HG03460 (cell line): ENCODE measurements around the gene CCR6.
A peak's percentile ranks its signal among the peaks of the same experiment; 100 is the strongest.

Experiments used
- ATAC-seq: cut with Tn5 transposase; IDR thresholded peaks from one replicate; pipeline ENCODE4 v1.9.1; 2021; ENCODE audit not compliant: unreplicated experiment

The CCR6 gene

DNA sequence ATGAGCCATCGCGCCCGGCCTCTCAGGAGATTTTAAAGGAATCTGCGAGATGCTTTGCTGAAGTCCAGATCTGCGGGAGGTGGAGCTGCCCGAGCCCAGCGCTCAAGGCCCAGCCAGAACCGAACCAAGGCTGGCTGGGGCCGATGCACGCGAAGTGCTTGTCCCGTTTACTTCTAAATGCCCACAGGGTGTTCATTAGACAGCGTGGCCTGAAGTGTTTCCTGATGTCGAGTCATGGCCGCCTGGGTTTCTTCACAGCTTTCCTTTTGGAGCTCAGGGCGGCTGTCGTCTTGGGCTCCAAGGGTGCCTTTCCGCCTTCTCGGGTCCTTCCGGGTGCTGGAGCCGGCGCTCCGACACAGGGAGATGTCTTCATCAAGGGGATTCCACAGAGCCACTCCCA is 25.1 kb upstream of the CCR6 start:
- no peak for ATAC-seq

DNA sequence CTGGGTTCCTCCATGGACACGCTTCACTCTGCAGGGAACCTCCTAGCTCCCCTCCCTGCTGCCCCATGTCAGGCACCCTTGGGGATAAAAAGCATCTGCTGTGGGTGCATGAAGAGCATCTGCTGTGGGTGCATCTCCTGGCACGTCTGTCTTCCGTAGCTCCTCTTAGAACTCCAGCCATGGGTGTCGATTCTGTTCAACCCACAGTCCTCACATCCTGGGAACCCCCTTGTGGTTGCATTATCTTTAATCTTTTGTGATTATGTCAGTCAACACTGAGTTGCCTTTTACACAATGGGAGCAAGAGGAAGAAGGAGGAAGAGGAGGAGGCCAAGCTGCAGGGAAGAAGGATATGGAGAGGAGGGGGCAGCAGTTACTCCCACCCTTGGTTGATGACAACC is 24.1 kb upstream of the CCR6 start:
- no peak for ATAC-seq

DNA sequence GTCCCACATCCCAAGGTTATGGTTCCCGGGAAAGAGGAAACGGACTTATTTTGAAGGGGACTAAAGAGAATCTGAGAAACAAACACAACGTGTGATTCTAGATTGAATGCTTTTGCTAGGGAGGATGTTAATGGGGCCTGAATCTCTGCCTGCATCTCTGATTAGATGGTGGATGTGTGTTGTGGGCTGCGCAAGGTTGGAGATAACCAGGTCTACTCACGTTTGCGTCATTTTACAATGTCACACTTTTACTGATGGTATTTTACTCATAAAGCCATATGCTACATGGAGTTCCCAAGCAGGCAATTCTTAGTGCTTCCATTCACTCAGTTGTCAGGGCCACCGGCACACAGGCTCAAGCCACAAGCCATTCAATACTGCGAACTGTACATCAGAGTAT is 23.2 kb upstream of the CCR6 start:
- ATAC-seq = no peak

DNA sequence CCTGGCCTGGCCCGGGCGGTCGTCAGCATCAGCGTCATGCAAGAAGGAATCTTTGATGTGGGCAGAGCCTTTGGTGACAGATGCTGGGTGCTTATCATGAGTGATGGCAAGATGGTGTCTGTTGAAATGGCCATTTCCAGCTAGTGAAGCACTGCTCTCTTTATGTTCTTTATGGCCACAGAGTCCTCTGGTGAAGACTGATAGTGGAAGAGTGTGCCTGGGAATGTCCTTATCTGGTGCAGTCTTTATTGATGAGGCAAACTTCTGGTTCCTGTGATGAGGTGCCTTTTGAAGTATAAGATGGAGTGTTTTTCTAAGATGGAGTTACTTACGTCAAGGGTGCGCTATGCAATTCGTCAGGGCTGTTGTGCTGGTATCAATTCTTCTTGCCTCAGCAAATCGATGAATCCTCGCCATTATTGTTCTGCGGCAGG is 22.6 kb upstream of the CCR6 start:
- no peak for ATAC-seq

DNA sequence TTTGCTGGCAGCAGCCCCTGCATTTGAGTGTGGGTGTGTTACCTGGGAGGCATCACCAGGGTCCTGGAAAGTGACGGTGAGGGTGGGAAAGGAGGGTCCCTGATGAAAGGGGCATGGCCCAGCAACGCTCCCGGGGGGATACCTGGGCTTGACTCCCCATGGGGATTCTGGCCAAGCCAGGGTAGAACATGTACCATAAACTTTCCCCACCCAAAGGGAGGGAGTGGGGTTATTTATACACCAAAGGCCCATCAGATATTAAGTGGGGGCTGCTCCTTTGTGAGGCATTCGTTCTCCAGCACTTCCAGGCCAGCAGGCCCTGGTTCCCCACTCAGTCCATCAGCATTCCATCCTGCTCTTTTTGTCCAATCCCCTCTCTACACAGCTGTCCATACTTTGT is 20.6 kb upstream of the CCR6 start:
- no peak for ATAC-seq

DNA sequence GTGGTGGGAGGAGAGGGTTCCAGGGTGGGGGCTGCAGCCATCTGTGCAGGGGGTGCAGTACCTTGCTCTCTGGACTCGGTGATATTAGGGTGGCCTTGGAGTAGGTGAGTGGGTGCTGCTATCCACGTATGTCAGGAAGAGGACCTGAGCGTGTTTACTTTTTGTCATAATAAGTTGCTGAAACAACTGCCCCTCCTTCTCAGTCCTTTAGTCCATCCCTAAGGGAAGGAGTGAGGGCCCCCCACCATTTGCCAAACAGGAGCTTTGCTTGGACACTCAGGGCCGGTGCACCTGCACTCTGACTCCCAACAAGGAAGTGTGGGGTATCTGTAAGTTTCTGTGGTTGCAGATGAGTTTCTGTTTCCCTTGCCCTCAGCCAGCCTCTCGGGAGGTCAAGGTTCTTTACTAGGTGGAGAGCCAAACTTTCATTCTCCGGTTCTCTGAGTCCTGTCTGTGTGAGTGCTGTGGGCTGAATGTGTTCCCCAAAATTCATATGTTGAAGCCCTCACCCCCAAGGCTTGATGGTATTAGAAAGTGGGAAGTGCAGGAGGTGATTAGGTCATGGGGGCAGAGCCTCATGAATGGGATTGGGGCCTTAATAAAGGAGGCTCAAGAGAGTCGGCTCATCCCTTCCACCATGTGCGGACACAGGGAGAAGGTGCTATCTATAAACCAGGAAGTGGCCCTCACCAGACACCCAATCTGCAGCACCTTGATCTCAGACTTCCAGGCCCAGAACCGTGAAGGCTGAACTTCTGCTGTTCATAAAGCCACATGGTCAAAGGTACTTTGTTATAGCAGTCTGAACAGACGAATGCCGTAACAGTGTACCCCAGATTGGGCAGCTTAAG is 19.6 kb upstream of the CCR6 start:
- peak; percentile 94 for ATAC-seq

DNA sequence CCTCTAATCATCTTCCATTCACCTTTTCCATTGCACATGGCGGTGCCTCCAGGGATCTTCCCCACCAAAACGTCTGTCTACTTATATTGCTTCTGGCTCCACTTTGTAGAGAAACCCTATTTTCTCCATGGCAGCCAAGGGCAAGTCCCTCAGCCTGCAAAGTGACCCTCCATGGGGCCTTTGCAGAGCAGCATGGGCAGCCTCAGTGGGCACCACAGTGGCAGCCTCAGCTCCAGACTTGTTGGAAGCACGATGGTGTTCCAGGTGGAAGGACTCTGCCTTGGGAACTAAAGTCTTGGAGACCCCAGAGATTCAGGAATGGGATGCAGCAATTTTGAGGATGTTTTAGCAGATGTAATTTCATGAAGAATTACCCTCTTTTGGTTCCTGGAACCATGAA is 18.5 kb upstream of the CCR6 start:
- no peak for ATAC-seq

DNA sequence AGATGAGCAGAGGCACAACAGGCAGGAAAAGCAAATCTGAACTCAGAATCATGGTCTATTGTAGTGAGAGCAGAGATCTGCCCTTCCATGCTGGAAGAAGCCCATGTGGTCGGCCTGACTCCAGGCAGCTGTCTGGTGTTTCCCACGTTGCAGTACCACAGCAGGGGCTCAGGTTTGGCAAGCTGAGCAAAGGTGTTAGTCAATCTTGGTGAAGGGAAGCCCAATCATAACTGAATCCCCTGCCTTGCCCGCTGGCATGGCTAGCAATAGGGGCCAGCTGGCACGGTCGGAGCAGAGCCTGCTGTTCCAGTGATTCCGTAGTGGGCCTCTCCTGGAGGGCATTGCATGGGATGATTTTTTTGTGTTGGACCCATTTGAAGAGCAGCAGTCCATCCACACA is 17.8 kb upstream of the CCR6 start:
- no peak for ATAC-seq

DNA sequence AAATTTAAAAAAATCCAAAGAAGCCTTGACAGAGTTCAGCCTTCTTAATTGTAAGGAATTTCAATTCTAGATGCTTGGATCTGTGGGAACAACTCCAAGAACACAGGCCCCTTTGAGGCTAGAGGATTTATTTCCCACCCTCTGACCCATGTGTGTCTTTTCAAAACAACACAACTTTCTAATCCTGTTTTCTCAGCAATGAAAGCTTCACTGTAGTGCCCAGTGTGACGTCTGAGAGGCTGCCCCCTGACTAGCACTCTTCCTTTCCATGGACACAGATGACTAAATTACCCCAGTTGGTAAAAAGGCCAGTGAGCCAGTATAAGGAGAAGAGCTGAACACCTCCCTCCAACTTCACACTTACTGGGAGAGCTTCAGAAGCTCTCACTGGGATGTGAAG is 16.5 kb upstream of the CCR6 start:
- ATAC-seq = no peak

DNA sequence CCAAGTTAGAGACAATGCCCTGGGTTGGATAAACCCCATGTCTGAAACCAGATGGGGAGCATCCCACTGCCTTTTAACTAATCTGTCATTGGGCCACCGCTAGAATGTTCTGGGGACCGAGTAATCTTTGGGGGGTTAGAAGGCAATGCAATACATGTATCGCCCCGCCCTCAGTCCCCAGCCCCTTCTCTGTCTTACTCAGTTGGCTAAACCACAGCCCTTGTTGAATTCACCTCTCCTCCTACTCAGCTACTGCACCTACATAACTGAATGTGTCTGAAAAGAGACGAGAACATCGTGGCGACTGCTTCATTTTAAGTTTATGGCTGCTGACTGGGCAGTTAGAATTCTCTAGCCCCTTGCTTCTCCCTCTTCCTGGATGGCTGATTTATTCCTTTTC is 15.1 kb upstream of the CCR6 start:
- ATAC-seq = no peak

DNA sequence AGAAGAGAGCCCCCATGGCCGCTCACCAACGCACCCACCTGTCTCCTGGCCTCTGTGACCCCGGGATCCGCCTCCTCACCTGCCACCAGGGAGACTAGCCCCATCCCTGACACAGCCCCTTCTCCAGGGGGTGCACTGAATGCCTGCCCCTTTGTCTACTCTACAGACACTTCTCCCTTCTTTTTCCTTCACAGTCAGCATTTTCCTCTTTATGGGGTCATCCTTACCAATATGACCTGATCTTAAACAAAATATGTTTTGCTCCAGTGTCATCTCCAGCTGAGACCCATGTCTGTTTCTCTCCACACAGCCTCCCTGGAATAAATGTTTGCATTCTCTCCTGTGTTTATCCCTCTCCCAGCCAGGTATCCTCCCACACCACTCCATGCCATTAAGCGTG is 14.6 kb upstream of the CCR6 start:
- no peak for ATAC-seq

DNA sequence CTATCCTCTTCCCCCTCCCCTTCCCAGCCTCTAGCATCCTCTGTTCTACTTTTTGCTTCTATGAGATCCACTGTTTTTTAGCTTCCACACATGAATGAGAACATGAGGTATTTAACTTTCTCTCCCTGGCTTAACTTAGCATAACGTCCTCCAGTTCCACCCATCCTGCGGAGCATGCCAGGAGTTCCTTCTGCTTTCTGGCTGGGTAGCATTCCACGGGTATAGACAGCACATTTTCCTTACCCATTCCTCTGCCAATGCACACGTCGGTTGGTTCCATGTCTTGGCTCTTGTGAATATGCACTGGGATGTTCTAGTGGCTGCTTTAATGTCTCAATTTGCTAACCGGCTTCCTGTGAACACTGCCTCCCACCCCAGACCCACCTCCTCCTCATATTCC is 13.2 kb upstream of the CCR6 start:
- ATAC-seq = no peak

DNA sequence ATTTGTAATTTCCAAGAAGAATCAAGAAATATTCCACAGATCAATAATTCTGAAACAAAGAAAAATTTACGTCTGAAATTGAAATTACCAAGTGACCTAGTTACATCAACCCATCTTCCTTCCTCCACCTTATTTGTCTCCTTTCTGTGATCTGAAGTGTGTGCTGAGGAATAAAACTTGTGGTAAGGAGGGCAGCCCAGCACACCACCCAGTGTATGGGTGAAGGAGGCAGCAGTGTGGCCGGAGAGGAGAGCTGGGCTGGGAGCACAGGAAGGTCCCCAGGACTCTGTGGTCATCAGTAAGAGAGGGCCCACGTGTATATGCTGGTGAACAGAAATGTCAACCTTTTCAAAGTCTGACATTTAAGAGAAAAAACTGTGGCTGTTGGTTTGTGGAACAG is 11.3 kb upstream of the CCR6 start:
- ATAC-seq = no peak

DNA sequence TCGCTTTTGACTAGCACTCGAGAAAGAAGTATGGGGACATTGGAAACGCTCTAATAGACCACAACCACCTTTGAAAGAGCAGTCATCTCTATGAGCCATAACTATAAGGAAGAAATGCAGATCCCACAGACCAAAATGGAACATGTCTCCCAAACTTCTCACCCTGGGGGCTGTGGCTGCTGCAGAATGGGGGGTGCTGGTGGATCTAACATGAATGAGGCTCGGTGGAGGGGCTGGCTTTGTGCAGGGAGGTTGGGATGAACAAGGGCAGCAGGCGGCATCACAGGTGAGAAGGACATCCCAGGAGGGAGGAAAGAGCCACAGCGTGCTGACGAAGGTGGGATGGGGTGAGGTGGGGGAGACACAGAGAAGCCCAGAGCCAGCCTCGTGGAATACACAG is 10.5 kb upstream of the CCR6 start:
- ATAC-seq = no peak

DNA sequence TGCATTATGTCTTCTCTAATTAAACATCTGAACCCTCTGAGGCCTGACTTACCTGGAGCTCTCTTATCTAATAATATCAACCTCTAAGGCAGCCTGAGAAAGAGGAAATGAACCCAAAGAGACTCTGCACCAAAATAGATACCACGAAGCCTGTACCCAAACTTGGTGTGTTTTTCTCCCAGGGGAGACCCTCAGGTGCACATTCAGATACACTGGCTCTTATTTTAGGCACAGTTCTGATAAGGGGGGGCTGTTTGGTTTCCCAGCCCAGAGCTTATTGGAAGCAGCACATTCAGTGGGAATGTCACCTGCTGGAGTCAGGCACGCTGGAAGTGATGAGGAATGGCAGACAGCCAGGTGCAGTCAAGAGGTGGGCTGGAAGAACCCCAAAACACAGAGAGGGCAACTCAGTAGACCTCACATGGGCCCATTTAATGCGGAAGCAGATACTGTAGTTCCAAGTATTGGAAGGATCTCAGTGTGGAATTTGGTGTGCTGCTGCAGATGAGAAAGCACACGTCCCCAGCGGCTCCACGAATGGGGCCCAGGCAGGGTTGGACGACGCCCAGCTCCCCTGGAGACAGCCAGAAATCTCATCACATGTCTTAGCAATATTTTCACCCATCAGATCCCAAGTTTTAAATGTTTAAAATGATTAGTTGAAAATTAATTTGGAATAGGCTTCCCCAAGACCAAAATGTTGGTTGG is 9.7 kb upstream of the CCR6 start:
- peak; percentile 55 for ATAC-seq

DNA sequence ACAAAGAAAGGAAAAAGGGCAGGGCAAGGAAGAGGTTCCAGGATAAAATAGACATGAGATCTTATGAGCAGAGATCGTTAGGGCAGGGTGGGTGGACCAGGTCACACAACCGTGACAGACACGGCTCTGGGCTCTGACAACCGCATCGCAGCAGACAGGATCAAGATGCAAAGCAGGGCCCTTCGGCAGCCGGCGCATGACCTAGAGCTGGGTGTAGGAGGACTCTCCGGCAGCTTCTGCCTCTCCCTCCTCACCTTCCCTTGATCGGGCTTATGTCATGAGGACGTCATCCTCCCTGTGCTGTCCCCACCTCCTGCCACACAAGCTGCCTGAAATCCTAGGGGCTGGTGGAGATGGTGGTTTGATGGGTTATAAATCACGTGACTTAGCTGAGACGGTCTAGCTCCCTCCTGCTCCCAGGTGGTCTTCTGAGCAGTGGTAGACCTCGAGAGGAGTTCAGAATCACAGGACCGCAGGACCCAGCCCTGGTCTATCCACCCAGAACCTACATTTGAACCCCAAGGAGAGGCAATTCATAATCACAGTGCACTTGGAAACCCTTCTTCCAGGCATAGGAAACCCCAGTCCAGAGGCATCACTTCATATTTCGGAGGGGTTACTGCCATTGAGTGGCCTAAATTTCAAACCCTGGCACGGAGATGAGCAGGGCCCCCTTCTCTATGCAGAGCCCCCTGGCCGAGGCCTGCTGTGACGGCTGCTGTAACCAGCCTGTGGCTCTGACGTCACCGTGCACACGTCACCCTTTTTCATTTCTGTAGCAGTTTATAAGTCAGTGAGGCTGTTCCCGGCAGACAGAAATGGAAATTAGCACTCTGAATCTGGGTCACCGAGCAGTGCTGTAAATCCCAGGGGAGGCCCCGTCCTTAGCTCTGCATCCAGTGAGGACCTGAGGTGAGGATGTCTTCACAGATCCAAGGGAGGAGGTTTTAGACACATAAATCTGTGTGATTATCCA is 8.7 kb upstream of the CCR6 start:
- ATAC-seq = peak; percentile 82

DNA sequence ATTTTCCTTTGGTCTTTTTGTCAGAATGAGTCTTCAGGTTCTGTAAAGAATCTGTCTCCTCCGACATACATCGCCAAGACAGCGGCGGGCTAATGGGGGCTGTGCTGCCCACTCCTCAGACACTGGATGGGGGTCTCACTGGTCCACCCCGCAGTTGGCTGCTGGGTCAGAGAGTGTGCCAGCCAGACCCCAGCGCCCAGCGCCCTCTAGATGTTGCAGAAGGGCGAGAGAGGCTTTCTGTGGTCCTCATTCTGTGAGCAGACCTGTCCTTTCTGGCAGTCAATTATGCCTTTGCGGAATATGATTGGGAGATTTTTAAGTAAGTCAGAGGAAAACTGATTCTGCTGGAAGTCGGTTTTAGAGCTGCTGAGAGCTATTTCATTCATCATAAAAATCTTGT is 7.8 kb upstream of the CCR6 start:
- no peak for ATAC-seq

DNA sequence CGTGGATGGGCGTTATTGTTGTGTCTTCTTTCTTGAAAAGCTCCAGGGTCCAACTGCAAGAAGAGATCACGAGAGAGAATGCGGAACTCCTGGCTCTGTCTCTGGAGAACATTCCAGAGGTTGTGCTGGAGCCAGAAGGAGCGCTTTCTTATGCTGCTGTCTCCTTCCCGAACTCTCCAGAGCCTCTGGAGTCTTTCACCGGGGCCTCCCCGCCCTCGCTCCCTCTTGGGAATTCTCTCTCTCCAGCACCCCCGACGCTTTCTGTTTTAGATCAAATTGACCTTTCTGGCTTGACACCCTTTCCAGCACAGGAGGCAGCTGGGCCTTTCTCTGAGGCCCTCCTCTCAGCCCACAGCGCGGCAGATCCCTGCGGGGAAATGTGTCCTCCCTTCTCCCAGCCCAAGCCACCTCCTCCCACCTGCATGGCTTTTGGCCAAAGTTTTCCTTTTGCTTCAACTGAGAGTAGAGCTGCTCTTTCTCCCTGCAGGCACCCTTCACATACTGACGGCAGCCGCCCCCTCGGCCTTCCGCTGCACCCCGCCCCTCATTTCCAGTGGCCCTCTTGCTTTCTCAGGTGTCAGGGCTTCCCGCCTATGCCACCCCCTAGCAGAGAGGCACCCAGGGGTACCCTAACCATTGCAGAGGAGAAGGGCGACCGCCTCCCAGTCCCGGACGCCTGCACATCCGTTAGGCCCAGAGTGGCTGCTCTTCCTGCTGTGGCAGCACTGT is 6.6 kb upstream of the CCR6 start:
- ATAC-seq = no peak

DNA sequence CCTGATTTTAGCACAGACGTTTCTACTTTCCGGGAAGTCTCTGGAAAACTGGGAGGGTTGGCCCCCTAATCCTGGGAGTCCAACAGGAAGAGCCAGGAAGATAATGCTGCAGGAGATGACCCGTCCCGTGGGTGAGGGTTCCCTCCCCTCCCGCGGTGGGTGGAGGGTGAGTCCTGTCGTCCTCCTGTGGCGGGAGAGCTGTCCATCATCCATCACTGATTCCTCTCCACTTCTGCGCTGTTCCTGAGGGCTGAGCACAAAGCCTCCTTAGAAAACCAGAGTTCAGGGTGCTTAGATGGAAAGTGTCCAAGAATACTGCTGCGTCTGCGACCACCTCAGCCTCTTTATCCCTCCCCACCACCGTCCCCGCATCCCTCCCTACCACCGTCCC is 6.1 kb upstream of the CCR6 start:
- no peak for ATAC-seq

DNA sequence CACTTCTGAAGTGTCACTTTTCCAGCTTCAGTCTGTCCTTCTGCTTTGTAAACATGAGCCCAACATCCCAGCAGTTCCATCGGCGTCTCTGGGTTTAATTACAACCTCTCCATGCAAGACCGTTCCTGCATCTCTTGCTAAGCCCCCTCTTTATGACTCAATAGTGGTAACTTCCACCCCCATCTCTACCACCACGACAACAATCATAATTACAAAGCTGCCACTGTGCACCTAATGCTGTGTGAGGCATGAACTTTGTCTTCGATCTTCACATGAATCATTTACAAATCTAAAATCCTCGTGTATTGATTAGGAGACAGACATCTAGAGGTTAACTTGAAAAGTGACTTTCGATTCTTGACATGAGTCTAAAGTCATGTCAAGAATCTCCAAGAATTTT is 4.9 kb upstream of the CCR6 start:
- ATAC-seq = no peak

DNA sequence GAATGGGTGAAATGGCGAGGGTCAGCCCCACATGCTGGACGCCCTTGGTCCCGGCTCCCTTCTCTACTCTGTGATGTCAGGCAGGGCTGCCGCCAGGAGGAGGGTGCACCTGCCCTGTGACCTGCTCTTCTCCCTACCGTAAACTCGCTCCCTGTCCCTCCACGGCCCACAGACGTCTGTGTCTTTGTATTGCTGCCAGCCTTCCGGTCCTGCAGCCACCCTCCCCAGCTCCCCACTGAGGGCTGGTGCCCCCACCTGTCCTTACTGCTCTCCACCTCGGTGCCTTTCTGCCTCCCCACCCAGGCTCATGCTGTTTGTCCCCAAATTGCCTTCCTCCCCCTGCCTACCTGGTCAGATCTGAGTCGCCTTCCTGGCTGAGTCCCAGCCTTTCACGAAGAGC is 4.1 kb upstream of the CCR6 start:
- ATAC-seq = no peak
